Measurements from ENCODE around the gene MYD88.

The MYD88 gene

GRCh38 chr3:38165722-38166387 is 27.4 kb downstream of the MYD88 start:
- no peak for DNase-seq

GRCh38 chr3:38167591-38167990 is 29.1 kb downstream of the MYD88 start:
- no peak for DNase-seq

GRCh38 chr3:38168151-38169026 is 29.9 kb downstream of the MYD88 start:
- no peak for DNase-seq

GRCh38 chr3:38169027-38169317 is 30.5 kb downstream of the MYD88 start:
- DNase-seq, result no peak

GRCh38 chr3:38170722-38171121 is 32.3 kb downstream of the MYD88 start:
- DNase-seq, result no peak

DNA sequence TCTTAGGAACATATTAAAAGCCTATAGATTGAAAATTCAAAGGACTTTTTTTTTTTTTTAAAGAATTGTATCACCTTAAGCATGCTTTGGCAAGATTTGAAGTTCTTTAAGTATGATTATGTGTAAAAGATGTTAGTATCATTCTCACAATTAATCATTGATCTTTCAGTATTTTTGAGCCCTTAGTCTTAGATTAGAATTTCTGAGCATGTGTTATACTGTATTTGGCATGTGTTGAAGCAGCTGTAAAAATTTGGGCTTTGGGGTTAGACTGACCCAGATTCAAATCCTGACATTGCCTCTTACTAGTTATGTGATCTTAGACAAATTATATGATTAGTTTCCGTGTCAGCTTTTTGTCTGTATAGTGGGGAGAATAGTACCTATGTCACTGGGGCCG is 33.2 kb downstream of the MYD88 start:
- DNase-seq, result no peak

- DNase-seq, result no peak
These were observed 35.5 kb downstream of the MYD88 start for GRCh38 chr3:38173834-38174418.

- DNase-seq, result no peak
These were observed 38.7 kb downstream of the MYD88 start for GRCh38 chr3:38177181-38177580.

DNA sequence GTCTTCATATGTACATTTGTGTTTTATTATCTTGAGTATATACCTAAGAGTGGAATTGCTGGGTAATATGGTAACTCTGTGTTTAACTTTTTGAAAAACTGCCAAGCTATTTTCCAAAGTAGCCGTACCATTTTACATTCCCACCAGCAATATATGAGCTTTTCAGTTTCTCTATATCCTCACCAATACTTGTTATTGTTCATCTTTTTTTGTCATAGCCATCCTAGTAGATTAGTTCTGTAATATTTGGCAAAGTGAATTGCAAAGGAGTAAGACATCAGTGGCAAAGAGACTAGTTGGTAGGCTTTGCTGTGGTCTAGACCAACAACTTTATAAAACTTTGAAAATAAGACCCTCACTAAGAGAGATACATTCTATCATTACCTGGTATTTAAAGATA is 48.3 kb downstream of the MYD88 start:
- DNase-seq, result no peak

DNA sequence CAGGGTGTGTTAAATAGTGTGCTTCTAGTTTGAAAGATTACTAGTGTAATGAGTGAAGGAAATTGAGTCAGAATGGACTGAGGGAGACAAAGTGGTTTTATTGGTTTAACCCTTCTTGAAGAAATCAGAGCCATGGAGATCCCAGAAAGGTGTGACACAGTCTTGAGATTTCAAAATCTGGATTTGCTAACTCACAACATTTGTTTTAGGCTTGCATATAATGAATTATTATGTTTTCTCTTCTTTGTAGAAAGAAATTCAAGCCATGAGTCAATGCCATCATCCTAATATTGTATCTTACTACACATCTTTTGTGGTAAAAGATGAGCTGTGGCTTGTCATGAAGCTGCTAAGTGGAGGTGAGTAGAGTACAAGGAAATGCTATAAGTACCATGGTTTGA is 52.0 kb downstream of the MYD88 start:
- no peak for DNase-seq
